K562 (cell line): ENCODE measurements around the gene KCTD4. TPM values are rescaled to one million over a fixed set of nuclear protein-coding genes. Genes with fewer than 3 reads are reported as not detected.

Experiments used
- ATAC-seq: fragments of 200-7000 bp; cut with Tn5 transposase; 3 replicates; pipeline ENCODE4 v1.9.1; 2020; ENCODE audit warnings: moderate library complexity
- BruUV-seq: library from RNA; stranded (reverse); fragments of 400-500 nt; replicated peaks from 2 replicates; lab custom pipeline; 2021; lab: Mats Ljungman, UMichigan
- CTCF ChIA-PET: fragments of 300-600 bp; formaldehyde crosslinking; extraction: SDS; loops from one replicate; lab custom pipeline; 2021; ENCODE audit warnings: low intra/inter-chr PET ratio; lab: Yijun Ruan, JAX
- POLR2A ChIA-PET: fragments of 300-600, 350-650 bp; sonication (Branson Sonifier 250); formaldehyde crosslinking; extraction: SDS; loops from one replicate; lab custom pipeline; 2021; ENCODE audit warnings: antibody characterized with exemption, inconsistent platforms; lab: Yijun Ruan, JAX
- DNase-seq, 4 experiments: peaks; one replicate each; pipeline versions ENCODE4 v3.0.0 to v3.0.0-alpha.2; 2011 to 2018; ENCODE audit warnings: low spot score in 3 of 4, mixed read lengths in 3 of 4; ENCODE audit errors: extremely low read depth in 1 of 4
- FAIRE-seq: peaks from 2 replicates; lab custom pipeline; 2011; peaks lifted over from hg19 to GRCh38; lab: Jason Lieb, UNC
- H2AFZ ChIP-seq: 2 replicates; pipeline ENCODE4 v1.6.0; 2011; ENCODE audit warnings: low read depth, low read length, control low read depth, inconsistent platforms
- H3K27ac ChIP-seq: fragments of 200-600 bp; 3 replicates; pipeline ENCODE4 v1.8.0; 2011; ENCODE audit warnings: low read depth, mild to moderate bottlenecking, control low read depth, inconsistent platforms, low read length, moderate library complexity, mixed read lengths; ENCODE audit errors: extremely low read depth
- H3K27me3 ChIP-seq, 2 experiments: fragments of 300-600 bp in 1 of 2; 2 replicates in 1 of 2; 3 replicates in 1 of 2; pipeline versions ENCODE4 v1.6.0 to v1.8.0; 2011; ENCODE audit warnings: inconsistent platforms in 2 of 2, low read length in 2 of 2, mild to moderate bottlenecking in 1 of 2, mixed read lengths in 1 of 2, moderate library complexity in 1 of 2; ENCODE audit not compliant: control insufficient read depth in 2 of 2, insufficient read depth in 2 of 2
- H3K36me3 ChIP-seq: fragments of 300-600 bp; 3 replicates; pipeline ENCODE4 v1.8.0; 2011; ENCODE audit warnings: mild to moderate bottlenecking, low read length, inconsistent platforms; ENCODE audit not compliant: control insufficient read depth, insufficient read depth
- H3K4me1 ChIP-seq, 2 experiments: fragments of 200-600 bp in 1 of 2; replicated peaks in 1 of 2; 2 replicates in 1 of 2; 3 replicates in 1 of 2; pipeline versions ENCODE4 v1.5.1 to v1.8.0; 2011; ENCODE audit warnings: inconsistent platforms in 2 of 2, low read length in 2 of 2, mild to moderate bottlenecking in 1 of 2, mixed read lengths in 1 of 2, moderate library complexity in 1 of 2; ENCODE audit not compliant: control insufficient read depth in 2 of 2, insufficient read depth in 2 of 2
- H3K4me2 ChIP-seq: 2 replicates; pipeline ENCODE4 v1.6.1; 2011; ENCODE audit warnings: low read length, control low read depth, inconsistent platforms, mixed read lengths; ENCODE audit not compliant: insufficient read depth
- H3K4me3 ChIP-seq: fragments of 200-600 bp; sonication (generic), shearing (Covaris generic); 2 replicates; pipeline ENCODE4 v1.5.1; 2016; ENCODE audit warnings: control low read depth, inconsistent platforms
- H3K79me2 ChIP-seq: fragments of 200-600 bp; 3 replicates; pipeline ENCODE4 v1.8.0; 2011; ENCODE audit warnings: low read length, inconsistent platforms; ENCODE audit not compliant: control insufficient read depth, insufficient read depth
- H3K9ac ChIP-seq, 2 experiments: 2 replicates each; pipeline versions ENCODE4 v1.6.0 to v1.6.1; 2011; ENCODE audit warnings: low read depth in 2 of 2, low read length in 2 of 2, control low read depth in 1 of 2, inconsistent platforms in 1 of 2, mild to moderate bottlenecking in 1 of 2, mixed read lengths in 1 of 2; ENCODE audit not compliant: insufficient read depth in 1 of 2
- H3K9me1 ChIP-seq: one replicate; pipeline ENCODE4 v1.6.0; 2011; ENCODE audit warnings: inconsistent platforms, mild to moderate bottlenecking, low read length, moderate library complexity; ENCODE audit not compliant: control insufficient read depth, insufficient read depth
- H3K9me3 ChIP-seq: replicated peaks from 2 replicates; pipeline ENCODE4 v1.5.1; 2011; ENCODE audit warnings: low read depth, low read length, inconsistent platforms; ENCODE audit not compliant: control insufficient read depth, insufficient read depth
- H4K20me1 ChIP-seq: replicated peaks from 2 replicates; pipeline ENCODE4 v1.6.1; 2011; ENCODE audit warnings: low read length, inconsistent platforms, mixed read lengths; ENCODE audit not compliant: control insufficient read depth, insufficient read depth
- HOXB6 ChIP-seq: fragments of 250-450 bp; sonication (Bioruptor Pico); IDR thresholded peaks from 2 replicates; pipeline ENCODE4 v1.5.1; 2022; ENCODE audit warnings: mild to moderate bottlenecking, borderline replicate concordance
- MAZ ChIP-seq, 2 experiments: fragments of 450-650 bp in 1 of 2; sonication (generic) in 1 of 2; formaldehyde crosslinking; IDR thresholded peaks in 1 of 2; conservative IDR thresholded peaks in 1 of 2; 2 replicates each; pipeline versions ENCODE4 v1.4.0 to v1.5.0; 2020; ENCODE audit warnings: mild to moderate bottlenecking in 1 of 2, missing genetic modification reagents in 1 of 2
- POLR2A ChIP-seq: fragments of 450-650 bp; conservative IDR thresholded peaks from 2 replicates; pipeline ENCODE4 v1.6.1; 2016
- PURB ChIP-seq: sonication (generic); formaldehyde crosslinking; IDR thresholded peaks from 2 replicates; pipeline ENCODE4 v1.9.0; 2021; ENCODE audit warnings: low read depth, mild to moderate bottlenecking, missing genetic modification reagents
- SMARCB1 ChIP-seq: IDR thresholded peaks from 2 replicates; pipeline ENCODE4 v1.6.1; 2011; ENCODE audit warnings: improper control_type of control experiment, low read depth; ENCODE audit not compliant: insufficient read length
- ZBTB17 ChIP-seq: fragments of 450-650 bp; formaldehyde crosslinking; IDR thresholded peaks from 2 replicates; pipeline ENCODE4 v1.4.0; 2020; ENCODE audit warnings: mild to moderate bottlenecking
- ZNF696 ChIP-seq: fragments of 250-450 bp; sonication (Bioruptor Pico); conservative IDR thresholded peaks from 2 replicates; pipeline ENCODE4 v1.4.0; 2020; ENCODE audit warnings: mild to moderate bottlenecking, moderate library complexity
- WGBS: fragments of 100-300 bp; shearing (Covaris generic); methylation state at CpG from one replicate; pipeline ENCODE4 v1.1.6; 2016; ENCODE audit warnings: low coverage, mixed read lengths; ENCODE audit not compliant: insufficient coverage; ENCODE audit errors: missing lambda C conversion rate; 5-methylcytosine and 5-hydroxymethylcytosine counted together
- in situ Hi-C: fragments of 300-500 bp; cut with MboI; formaldehyde crosslinking; loops from 4 replicates; pipeline ENCODE4 v1.15.0; 2018; ENCODE audit warnings: inconsistent platforms, mixed read lengths
- intact Hi-C: fragments of 100-400 bp; cut with micrococcal nuclease; formaldehyde crosslinking; loops from 2 replicates; pipeline ENCODE4 v1.14.2; 2022
- polyA plus RNA-seq, 8 experiments: library from polyadenylated mRNA; depleted of rRNA in 4 of 8; stranded (reverse) in 5 of 8; unstranded in 3 of 8; fragments of >200 nt; fragmentation: Nextera tagmentation in 2 of 8; fragmentation: Illumina TruSeq in 1 of 8; extraction: Ambion mirVana in 2 of 8; extraction: Trizol in 1 of 8; gene quantifications; 2 replicates each; pipeline versions ENCODE4 v1.2.1 to v1.2.3, GENCODE V29; 2011 to 2014; ENCODE audit warnings: inconsistent platforms in 1 of 8, missing spikeins in 1 of 8
- total RNA-seq, 7 experiments: library from RNA; depleted of rRNA in 6 of 7; stranded (reverse); fragments of >200 nt in 6 of 7; fragmentation: Illumina TruSeq in 2 of 7; extraction: Trizol in 2 of 7; gene quantifications; 2 replicates each; pipeline versions ENCODE4 v1.2.1 to v1.2.3, GENCODE V29; 2011 to 2021; ENCODE audit warnings: low replicate concordance in 1 of 7

KCTD4 gene
- total and polyA plus RNA-seq, 9 of the 15 experiments (the other 6 are each of a cell fraction or from before 2014, with no cell fraction given): not detected

GRCh38 chr13:45238945-45239795 is 38.3 kb upstream of the KCTD4 start:
- Histone ChIP-seq H3K9ac (no peak overlapping the region), H3K9me3 (no peaks in the 10 kb centered on the region), H3K79me2 (peaks cover 5% of the 10 kb centered on the region; the same call in 2 of the 3 replicates), H3K4me3 (no peak overlapping the region), H3K27me3 (no peaks in the 10 kb centered on the region), H3K4me2 (no peak overlapping the region), H3K36me3 (no peaks in the 10 kb centered on the region; the same call in 2 of the 3 replicates), H3K4me1 (peaks cover 0 to 8% of the 10 kb centered on the region in 2 experiments), H3K27ac (no peak overlapping the region), H3K9me1 (no peaks in the 10 kb centered on the region), H4K20me1 (no peaks in the 10 kb centered on the region), H2AFZ (no peak overlapping the region)
- BruUV-seq: no TSS peak
- DNase-seq: no peak
- ChIA-PET CTCF (no interaction called here), POLR2A (interaction anchor here (1.0 kb wide), 1 partner anchor 12 kb away, joined by 3 read pairs; no protein-coding TSS in a partner anchor)
- WGBS: 85% methylated on average over 4 of the region's 4 CpGs
- FAIRE-seq: no peak
- TF ChIP-seq ZBTB17 (CRISPR knock-in tag) (no peak), HOXB6 (no peak)
- in situ Hi-C loops (no loop called here), intact Hi-C loops (no loop called here)
- ATAC-seq: no peak

GRCh38 chr13:45232591-45232990 is 31.7 kb upstream of the KCTD4 start:
- in situ Hi-C loops: no loop called here

More at GRCh38 chr13:45232591-45232990, 31.7 kb upstream of the KCTD4 start:
- H3K4me1 ChIP-seq: peaks cover 0 to 8% of the 10 kb centered on the region in 2 experiments
- H3K9me1 ChIP-seq: no peaks in the 10 kb centered on the region
- no peak for TF ChIP-seq PURB (CRISPR knock-in tag)
- TF ChIP-seq ZNF696: no peak
- TF ChIP-seq SMARCB1: no peak
- no peak for TF ChIP-seq POLR2A
- no peak for TF ChIP-seq MAZ (CRISPR knock-in tag; conservative IDR thresholded peaks at IDR 0.05 in 1 of 2, IDR thresholded peaks at IDR 0.05 in 1 of 2)
- ATAC-seq: no peak
- ChIA-PET POLR2A (no interaction called here), CTCF (no interaction called here)
- no peak for DNase-seq
- H3K9ac ChIP-seq: no peak overlapping the region
- H2AFZ ChIP-seq: no peak overlapping the region
- no peak overlapping the region for H3K4me3 ChIP-seq
- no peak for FAIRE-seq
- WGBS: no CpG with 5 or more reads among the region's 2 CpGs
- no peaks in the 10 kb centered on the region for H3K27me3 ChIP-seq
- 0 out of 3 replicates have a peak, but pooled peaks cover 3% of the 10 kb centered on the region for H3K79me2 ChIP-seq
- H3K36me3 ChIP-seq: no peaks in the 10 kb centered on the region
- H3K9me3 ChIP-seq: no peaks in the 10 kb centered on the region
- H3K27ac ChIP-seq: no peak overlapping the region
- no peak overlapping the region for H3K4me2 ChIP-seq
- BruUV-seq: no TSS peak
- no peaks in the 10 kb centered on the region for H4K20me1 ChIP-seq
- intact Hi-C loops: no loop called here
